ENCODE data around the gene MARK3. TPM values are rescaled to one million over a fixed set of nuclear protein-coding genes. Genes with fewer than 3 reads are reported as not detected.

MARK3 gene
- total RNA-seq, 4 donors from 2014 or later = 61.3 to 98.0 (median 78.8) TPM

- WGBS, 2 donors (ENCODE audit: low coverage in 1 of 2) = 7% methylated on average over 18 of the region's 66 CpGs; no CpG with 5 or more reads in 1 of the 2 donors
- Histone ChIP-seq H3K4me1 (peaks cover 40 to 67% (median 59%) of the 10 kb centered on the region in 4 donors), H3K4me3 (peak overlapping the region; percentile 42 to 72 (median 65)), H3K9me3 (no peaks in the 10 kb centered on the region), H3K27ac (peak overlapping the region; percentile 89 to 95 (median 92)), H3K36me3 (peaks cover 0 to 4% (median 0%) of the 10 kb centered on the region in 4 donors), H3K27me3 (peaks cover 10% of the 10 kb centered on the region)
- in situ Hi-C loops (cut with MboI; ENCODE audit: low pct_ligation_motif_present in 1 of 4, low pct_unique_long_range_greater_than_20kb in 1 of 4, low sequenced_read_pairs in 3 of 4) (no loop called here), intact Hi-C loops (cut with DNase I; ENCODE audit: low total_unique reads) (no loop called here)
- TF ChIP-seq CTCF (IDR thresholded peaks at IDR 0.05) = peak; percentile 47 to 83 (median 61)
- TF ChIP-seq POLR2A (IDR thresholded peaks at IDR 0.05) = peak; percentile 73
- peak; percentile 60 to 86 (median 86) for TF ChIP-seq POLR2AphosphoS5 (IDR thresholded peaks at IDR 0.05)
- no peak for TF ChIP-seq EP300 (IDR thresholded peaks at IDR 0.05; ENCODE audit: low read depth)
- peak; percentile 89 for DNase-seq
Observed at GRCh38 chr14:103520657-103521437, 135.6 kb downstream of the MARK3 start.

- H3K9me3 ChIP-seq = no peaks in the 10 kb centered on the region
- DNase-seq = no peak
- 0% methylated on average over 57 of the region's 77 CpGs; no CpG with 5 or more reads in 1 of the 2 donors for WGBS, 2 donors (ENCODE audit: low coverage in 1 of 2)
- H3K36me3 ChIP-seq = peaks cover 0 to 4% (median 0%) of the 10 kb centered on the region in 4 donors
- in situ Hi-C loops (cut with MboI; ENCODE audit: low pct_ligation_motif_present in 1 of 4, low pct_unique_long_range_greater_than_20kb in 1 of 4, low sequenced_read_pairs in 3 of 4) = no loop called here
- H3K4me1 ChIP-seq = peaks cover 46 to 74% (median 65%) of the 10 kb centered on the region in 4 donors
- peaks cover 10% of the 10 kb centered on the region for H3K27me3 ChIP-seq
- intact Hi-C loops (cut with DNase I; ENCODE audit: low total_unique reads) = no loop called here
- TF ChIP-seq EP300 (IDR thresholded peaks at IDR 0.05; ENCODE audit: low read depth) = no peak
- TF ChIP-seq CTCF (IDR thresholded peaks at IDR 0.05) = no peak
- no peak for TF ChIP-seq POLR2AphosphoS5 (IDR thresholded peaks at IDR 0.05)
- TF ChIP-seq POLR2A (IDR thresholded peaks at IDR 0.05) = no peak
- peak overlapping the region; percentile 42 to 72 (median 65) for H3K4me3 ChIP-seq
- peak overlapping the region; percentile 89 to 95 (median 92) for H3K27ac ChIP-seq
Observed at GRCh38 chr14:103521438-103521950, 136.3 kb downstream of the MARK3 start.

- Histone ChIP-seq H3K4me1 (peaks cover 48 to 77% (median 71%) of the 10 kb centered on the region in 4 donors), H3K27ac (peak overlapping the region; percentile 89 to 95 (median 92)), H3K4me3 (peak overlapping the region; percentile 42 to 72 (median 65)), H3K9me3 (no peaks in the 10 kb centered on the region), H3K36me3 (peaks cover 0 to 4% (median 0%) of the 10 kb centered on the region in 4 donors), H3K27me3 (peaks cover 10% of the 10 kb centered on the region)
- DNase-seq = no peak
- intact Hi-C loops (cut with DNase I; ENCODE audit: low total_unique reads) (no loop called here), in situ Hi-C loops (cut with MboI; ENCODE audit: low pct_ligation_motif_present in 1 of 4, low pct_unique_long_range_greater_than_20kb in 1 of 4, low sequenced_read_pairs in 3 of 4) (no loop called here)
- 0 to 1% methylated on average over 5 to 40 of the region's 74 CpGs for WGBS, 2 donors (ENCODE audit: low coverage in 1 of 2)
- peak in 1 of 3 donors; percentile 4 for TF ChIP-seq POLR2AphosphoS5 (IDR thresholded peaks at IDR 0.05)
- no peak for TF ChIP-seq EP300 (IDR thresholded peaks at IDR 0.05; ENCODE audit: low read depth)
- TF ChIP-seq POLR2A (IDR thresholded peaks at IDR 0.05) = no peak
- no peak for TF ChIP-seq CTCF (IDR thresholded peaks at IDR 0.05)
Observed at GRCh38 chr14:103521951-103522563, 136.8 kb downstream of the MARK3 start.
